CD4-positive, alpha-beta T cell treated with Interleukin-15 for 1 hour (primary cell): ENCODE data around the gene CDK14.
"Not testable (repeated sequence)": the region's sequence is repeated elsewhere in the genome, so short reads cannot be mapped to it uniquely, and the experiment has no call there.

Experiments
- DNase-seq: peaks from one replicate; pipeline ENCODE4 v3.0.0-alpha.2; 2020

CDK14 gene

GRCh38 chr7:90597563-90598253, 1.6 kb downstream of the CDK14 start:
- DNase-seq: no peak

DNA sequence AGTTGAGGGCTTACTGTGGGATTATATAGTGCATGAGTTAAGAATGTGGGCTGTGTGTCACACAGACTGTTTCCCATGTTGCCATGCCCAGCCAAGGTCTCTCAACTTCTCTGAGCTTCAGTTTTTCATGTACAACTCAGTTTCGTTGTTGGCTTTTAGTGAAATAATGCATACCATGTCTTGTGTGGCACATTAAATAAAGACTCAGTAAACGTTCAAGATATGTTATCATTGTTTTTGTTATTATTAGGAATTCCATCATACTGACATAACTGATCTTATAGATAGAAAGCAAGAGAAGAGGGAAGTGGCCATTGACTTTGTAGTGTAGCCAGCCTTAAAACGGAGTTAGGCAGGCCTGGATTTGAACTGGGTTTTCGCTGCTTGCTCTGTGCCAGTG, 2.9 kb downstream of the CDK14 start:
- no peak for DNase-seq

DNA sequence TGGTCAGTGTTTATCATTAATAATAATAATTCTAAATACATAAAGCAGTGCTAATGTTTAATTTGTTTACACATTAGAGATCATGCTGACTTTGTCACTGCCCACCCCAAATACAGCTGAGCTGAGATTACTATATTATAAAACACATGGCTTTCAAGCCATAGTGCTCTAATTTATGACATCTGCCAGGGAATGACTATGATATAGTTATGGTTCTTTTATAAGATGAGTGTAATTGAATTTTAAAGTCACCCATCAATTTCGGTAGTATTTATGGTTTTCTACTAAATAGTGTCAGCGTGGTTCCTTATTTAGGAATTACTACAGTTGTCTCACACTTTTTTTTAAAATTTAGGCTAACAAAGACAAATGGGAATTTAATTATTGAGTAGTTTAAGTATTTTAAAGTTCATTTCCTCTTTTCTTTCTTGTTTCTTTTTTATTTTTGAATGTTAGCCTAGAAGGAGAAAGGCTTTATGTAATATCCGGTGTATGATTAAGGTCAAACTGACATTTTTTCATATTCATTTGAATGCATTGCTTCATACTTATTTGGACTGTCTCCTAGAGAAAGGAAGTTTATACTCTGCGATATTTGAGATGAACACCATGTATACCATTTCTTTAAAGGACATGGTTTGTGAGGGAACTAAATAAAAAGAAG, 3.9 kb downstream of the CDK14 start:
- DNase-seq: no peak

DNA sequence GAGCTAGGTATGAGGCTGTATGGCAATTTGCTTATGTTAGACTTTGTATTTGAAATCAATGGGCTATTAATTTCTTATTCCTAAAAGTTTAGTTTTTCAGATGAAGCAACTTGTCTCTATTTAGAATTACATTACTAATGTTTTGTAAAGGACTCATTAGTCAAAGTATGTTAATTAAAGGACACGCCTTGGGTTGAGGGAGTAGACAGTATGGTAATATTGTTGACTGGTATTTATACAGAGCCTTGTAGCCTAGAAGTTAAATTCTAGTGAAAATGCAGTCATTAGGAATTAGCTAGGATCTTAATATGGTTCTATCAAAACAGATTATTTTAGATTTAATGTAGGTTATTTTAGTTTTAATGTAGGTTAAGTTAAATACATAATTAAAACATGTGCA, 6.2 kb downstream of the CDK14 start:
- no peak for DNase-seq

GRCh38 chr7:90603346-90603745, 7.2 kb downstream of the CDK14 start:
- no peak for DNase-seq

GRCh38 chr7:90604383-90604782, 8.3 kb downstream of the CDK14 start:
- no peak for DNase-seq

DNA sequence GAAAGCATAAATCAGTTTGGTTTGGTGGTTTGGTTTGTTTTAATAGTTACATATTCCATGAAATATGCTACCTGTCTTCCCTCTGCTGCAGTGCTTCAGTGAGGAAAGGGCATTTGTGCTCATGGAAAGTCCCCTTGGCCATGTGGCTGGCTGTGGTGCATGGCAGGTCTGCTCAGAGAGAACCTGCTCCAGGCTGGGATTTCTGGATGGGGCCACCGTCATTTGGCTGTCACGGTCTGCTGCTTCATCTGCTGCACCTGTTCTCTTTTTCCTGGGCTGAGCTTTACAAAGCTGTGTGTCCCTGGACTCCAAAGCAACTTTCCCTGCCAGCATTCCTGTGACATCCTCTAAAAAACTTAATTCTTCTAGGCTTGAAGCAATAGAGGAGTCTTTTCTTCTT, 8.9 kb downstream of the CDK14 start:
- no peak for DNase-seq

- DNase-seq: no peak
Observed at GRCh38 chr7:90607196-90607595, 11.1 kb downstream of the CDK14 start.

DNA sequence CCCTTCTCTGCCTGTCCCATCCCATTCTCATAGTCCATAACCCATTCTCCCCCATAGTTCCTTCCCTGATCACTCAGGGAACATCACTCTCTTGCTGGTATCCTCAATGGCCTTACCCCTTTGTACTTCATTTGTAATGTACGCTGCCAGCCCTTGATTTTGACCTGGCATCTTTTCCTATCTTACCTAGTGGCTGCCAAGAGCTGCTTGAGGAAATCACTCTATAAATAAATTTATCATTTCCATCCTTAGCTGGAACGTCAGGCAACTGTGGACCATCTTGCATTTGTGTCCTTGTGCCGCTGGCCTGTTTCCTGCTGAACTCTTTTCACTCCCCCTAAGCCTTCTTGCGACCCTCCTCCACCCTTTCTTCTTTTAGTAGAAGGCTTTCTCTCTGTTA, 14.0 kb downstream of the CDK14 start:
- DNase-seq: no peak

GRCh38 chr7:90611115-90611514, 15.0 kb downstream of the CDK14 start:
- no peak for DNase-seq

- peak; percentile 34 for DNase-seq
Observed at GRCh38 chr7:90613088-90613498, 17.0 kb downstream of the CDK14 start.

DNA sequence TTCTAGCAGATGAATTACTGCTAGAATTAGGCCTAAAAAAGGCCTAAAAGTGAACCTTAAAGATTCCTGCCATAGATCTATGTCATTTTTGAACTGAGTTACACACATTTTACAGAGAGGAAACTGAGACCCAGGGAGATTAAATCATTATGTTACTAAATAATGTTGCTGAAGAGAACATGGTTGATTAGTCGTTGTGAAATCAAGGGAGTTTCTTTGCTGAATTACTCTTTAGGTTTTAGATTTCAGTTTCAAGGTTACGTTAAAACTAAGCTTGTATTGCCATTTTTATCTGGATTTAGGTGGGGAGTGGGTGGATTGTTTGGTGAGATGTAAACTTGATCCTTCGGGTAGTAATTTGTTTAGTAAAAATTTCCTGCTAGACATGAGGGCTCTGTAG, 21.3 kb downstream of the CDK14 start:
- DNase-seq: no peak

- no peak for DNase-seq
Observed at GRCh38 chr7:90618876-90619275, 22.8 kb downstream of the CDK14 start.

DNA sequence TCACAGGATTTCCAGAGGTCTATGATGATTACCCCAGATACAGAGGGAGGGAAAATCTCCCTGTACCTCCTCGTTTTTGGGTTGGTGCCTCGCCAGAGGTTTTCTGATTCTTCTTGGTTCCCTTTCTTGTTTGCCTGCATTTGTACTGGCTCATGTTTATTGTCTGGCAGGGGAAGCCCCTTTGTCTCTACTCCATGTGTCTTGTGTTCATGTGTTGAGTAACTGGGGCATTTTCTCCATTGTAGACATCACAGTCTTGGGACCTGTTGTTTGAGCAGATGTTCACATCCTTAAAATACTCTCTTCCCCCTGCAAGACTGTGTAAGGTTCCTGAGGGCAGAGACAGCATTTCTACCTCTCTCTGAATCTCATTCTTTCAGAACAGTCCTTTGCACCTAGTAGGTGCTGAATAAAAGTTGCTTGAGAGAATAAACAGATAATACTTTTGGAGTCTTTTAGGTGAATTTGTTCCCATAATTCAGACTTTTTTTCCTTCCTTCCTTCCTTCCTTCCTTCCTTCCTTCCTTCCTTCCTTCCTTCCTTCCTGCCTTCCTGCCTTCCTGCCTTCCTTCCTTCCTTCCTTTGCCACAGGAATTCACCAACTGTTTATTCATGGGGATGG, 25.1 kb downstream of the CDK14 start:
- DNase-seq: peak; percentile 28

- DNase-seq: no peak
Observed at GRCh38 chr7:90621747-90622140, 25.6 kb downstream of the CDK14 start.

DNA sequence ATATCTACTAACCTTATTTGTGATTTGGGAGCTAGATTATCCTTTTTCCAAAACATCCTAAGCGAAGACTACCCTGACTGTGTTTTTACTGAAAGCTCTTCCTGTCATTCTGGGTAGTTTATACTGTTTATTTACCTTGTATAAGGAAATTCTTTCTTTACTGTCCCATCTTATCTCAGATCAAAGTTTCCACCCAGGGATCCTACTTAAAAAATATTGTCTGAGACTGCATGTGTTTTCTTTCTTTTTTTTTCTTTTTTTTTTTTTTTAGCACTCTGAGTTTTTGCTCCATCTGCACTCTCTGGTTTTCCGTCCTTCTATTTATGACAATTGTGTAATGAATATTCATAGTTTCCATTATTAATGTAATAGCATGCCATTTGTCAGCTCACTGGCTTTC, 26.5 kb downstream of the CDK14 start:
- DNase-seq: no peak

DNA sequence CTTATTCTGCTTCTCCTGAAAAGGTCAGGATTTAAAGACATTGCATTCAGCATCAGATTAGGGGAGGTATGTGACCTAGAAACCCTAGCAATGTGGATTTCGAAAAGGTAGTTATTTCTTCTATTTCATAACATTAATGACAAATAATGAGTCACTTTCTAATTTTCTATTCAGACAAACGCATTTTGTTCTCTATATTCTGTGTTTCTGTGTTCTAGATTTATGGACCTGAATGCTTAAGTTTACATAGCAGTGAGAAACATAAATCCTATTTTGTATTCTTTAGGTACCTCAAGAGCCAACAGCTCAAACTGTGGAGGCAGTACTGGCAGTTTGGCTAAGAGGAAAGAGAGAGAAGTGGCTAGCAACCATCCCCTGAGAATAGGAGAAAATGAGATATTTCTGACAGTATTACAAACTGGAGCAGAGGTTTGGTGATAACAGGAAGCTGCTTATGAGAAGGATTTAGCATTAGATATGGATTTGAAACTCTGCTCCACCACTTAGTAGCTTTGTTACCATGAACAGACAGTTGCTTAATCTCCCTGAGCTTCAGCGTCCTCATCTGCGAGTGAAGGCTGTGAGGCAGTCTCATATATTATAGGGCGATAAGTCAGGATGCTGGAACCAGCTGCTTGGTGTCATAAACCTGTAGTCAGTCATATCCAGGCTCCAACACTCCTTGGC, 28.2 kb downstream of the CDK14 start:
- no peak for DNase-seq

DNA sequence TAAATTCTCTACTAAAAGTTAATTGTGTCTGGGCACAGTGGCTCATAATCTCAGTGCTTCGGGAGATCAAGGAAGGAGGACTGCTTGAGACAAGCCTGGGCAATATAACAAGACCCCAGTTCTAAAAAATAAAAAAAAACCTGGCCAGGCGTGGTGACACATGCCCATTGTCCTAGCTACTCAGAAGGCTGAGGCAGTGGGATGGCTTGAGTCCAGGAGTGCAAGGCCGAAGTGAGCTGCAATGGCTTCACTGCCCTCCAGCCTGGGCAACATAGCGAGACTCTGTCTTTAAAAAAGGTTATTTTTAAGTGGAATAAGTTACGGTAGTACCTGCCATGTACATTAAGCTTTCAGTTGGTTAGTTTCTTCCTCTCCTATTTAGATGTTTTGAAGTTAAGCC, 28.9 kb downstream of the CDK14 start:
- no peak for DNase-seq

- no peak for DNase-seq
Observed at GRCh38 chr7:90625562-90625961, 29.4 kb downstream of the CDK14 start.

- DNase-seq: no peak
Observed at GRCh38 chr7:90626013-90626412, 29.9 kb downstream of the CDK14 start.

GRCh38 chr7:90629297-90629918, 33.3 kb downstream of the CDK14 start:
- DNase-seq: no peak

DNA sequence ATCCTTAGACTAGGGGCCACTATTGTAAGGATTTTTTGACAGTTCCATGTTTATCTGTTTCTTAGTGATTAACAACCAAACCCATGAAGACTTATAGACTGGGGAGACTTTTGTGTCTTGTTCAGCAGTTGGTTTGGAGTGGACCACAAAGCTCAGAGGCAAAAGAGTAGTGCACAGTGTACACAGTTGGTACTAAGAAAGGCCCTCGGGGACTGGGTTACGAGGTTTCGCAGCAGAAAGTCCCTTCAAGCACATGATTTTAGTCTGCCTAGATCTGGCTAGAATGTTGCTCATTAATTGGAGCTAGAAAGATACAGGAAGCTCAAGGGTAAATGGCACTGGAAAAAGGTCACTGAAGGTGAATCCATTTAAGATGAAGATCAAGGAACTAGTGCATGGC, 35.4 kb downstream of the CDK14 start:
- no peak for DNase-seq

- DNase-seq: not testable (repeated sequence)
Observed at GRCh38 chr7:90639683-90640082, 43.6 kb downstream of the CDK14 start.
